MM.1S (cell line): ENCODE data around the gene ADK.
"Not testable (repeated sequence)": the region's sequence is repeated elsewhere in the genome, so short reads cannot be mapped to it uniquely, and the experiment has no call there.

ENCODE experiments used
- DNase-seq: peaks from one replicate; pipeline ENCODE4 v3.0.0-alpha.2; 2015
- H2AFZ ChIP-seq: fragments of 300-600 bp; sonication (generic); 2 replicates; pipeline ENCODE4 v1.6.0; 2016; ENCODE audit warnings: antibody characterized with exemption, low read length
- H3F3A ChIP-seq: fragments of 300-600 bp; sonication (generic); 2 replicates; pipeline ENCODE4 v1.6.1; 2016; ENCODE audit warnings: mild to moderate bottlenecking, antibody characterized with exemption, low read length, moderate library complexity, mixed read lengths; ENCODE audit not compliant: insufficient read depth
- H3K27ac ChIP-seq: fragments of 300-600 bp; sonication (generic); 2 replicates; pipeline ENCODE4 v1.5.1; 2016; ENCODE audit warnings: mild to moderate bottlenecking, low read length
- H3K27me3 ChIP-seq: fragments of 300-600 bp; sonication (generic); replicated peaks from 2 replicates; pipeline ENCODE4 v1.6.0; 2016; ENCODE audit warnings: low read length; ENCODE audit not compliant: insufficient read depth
- H3K36me3 ChIP-seq: fragments of 300-600 bp; sonication (generic); replicated peaks from 2 replicates; pipeline ENCODE4 v1.6.1; 2016; ENCODE audit warnings: mild to moderate bottlenecking, low read length, mixed read lengths; ENCODE audit not compliant: insufficient read depth
- H3K4me1 ChIP-seq: fragments of 300-600 bp; sonication (generic); 2 replicates; pipeline ENCODE4 v1.6.1; 2016; ENCODE audit warnings: low read length, mixed read lengths
- H3K4me2 ChIP-seq: fragments of 300-600 bp; sonication (generic); 2 replicates; pipeline ENCODE4 v1.6.0; 2016; ENCODE audit warnings: low read depth, low read length
- H3K4me3 ChIP-seq: fragments of 300-600 bp; sonication (generic); 2 replicates; pipeline ENCODE4 v1.5.1; 2016; ENCODE audit warnings: low read length, mixed read lengths
- H3K79me2 ChIP-seq: fragments of 300-600 bp; sonication (generic); 2 replicates; pipeline ENCODE4 v1.6.1; 2016; ENCODE audit warnings: mixed run types, low read length, mixed read lengths
- H3K9ac ChIP-seq: fragments of 300-600 bp; sonication (generic); 2 replicates; pipeline ENCODE4 v1.6.1; 2016; ENCODE audit warnings: low read length, mixed read lengths
- H3K9me2 ChIP-seq: fragments of 300-600 bp; sonication (generic); replicated peaks from 2 replicates; pipeline ENCODE4 v1.6.1; 2016; ENCODE audit warnings: mild to moderate bottlenecking, low read length, mixed read lengths; ENCODE audit not compliant: insufficient read depth
- H3K9me3 ChIP-seq: fragments of 300-600 bp; sonication (generic); replicated peaks from 2 replicates; pipeline ENCODE4 v1.6.1; 2016; ENCODE audit warnings: mild to moderate bottlenecking, low read length, mixed read lengths; ENCODE audit not compliant: insufficient read depth
- H4K20me1 ChIP-seq: fragments of 300-600 bp; sonication (generic); 2 replicates; pipeline ENCODE4 v1.6.1; 2016; ENCODE audit warnings: mild to moderate bottlenecking, low read length, moderate library complexity, mixed read lengths; ENCODE audit not compliant: insufficient read depth
- EZH2 ChIP-seq: fragments of 300-600 bp; sonication (generic); optimal IDR thresholded peaks from 2 replicates; pipeline ENCODE3; 2017; ENCODE audit warnings: low read depth, mild to moderate bottlenecking, antibody characterized with exemption, low read length, mixed read lengths
- EZH2phosphoT487 ChIP-seq: fragments of 300-600 bp; sonication (generic); IDR thresholded peaks from 2 replicates; pipeline ENCODE4 v1.6.1; 2018; ENCODE audit warnings: antibody characterized with exemption, low read length
- TF ChIP-seq, protein P1 (sequence below): fragments of 300-600 bp; sonication (generic); IDR thresholded peaks from 2 replicates; pipeline ENCODE4 v1.5.1; 2016; ENCODE audit warnings: antibody characterized with exemption, low read length, mixed read lengths

ADK gene

GRCh38 chr10:74490551-74490950 lies 339.5 kb downstream of the ADK start:
- H3K27me3 ChIP-seq, result no peaks in the 10 kb centered on the region
- TF ChIP-seq EZH2phosphoT487 (no peak), EZH2 (no peak)
- TF ChIP-seq, protein P1, sequence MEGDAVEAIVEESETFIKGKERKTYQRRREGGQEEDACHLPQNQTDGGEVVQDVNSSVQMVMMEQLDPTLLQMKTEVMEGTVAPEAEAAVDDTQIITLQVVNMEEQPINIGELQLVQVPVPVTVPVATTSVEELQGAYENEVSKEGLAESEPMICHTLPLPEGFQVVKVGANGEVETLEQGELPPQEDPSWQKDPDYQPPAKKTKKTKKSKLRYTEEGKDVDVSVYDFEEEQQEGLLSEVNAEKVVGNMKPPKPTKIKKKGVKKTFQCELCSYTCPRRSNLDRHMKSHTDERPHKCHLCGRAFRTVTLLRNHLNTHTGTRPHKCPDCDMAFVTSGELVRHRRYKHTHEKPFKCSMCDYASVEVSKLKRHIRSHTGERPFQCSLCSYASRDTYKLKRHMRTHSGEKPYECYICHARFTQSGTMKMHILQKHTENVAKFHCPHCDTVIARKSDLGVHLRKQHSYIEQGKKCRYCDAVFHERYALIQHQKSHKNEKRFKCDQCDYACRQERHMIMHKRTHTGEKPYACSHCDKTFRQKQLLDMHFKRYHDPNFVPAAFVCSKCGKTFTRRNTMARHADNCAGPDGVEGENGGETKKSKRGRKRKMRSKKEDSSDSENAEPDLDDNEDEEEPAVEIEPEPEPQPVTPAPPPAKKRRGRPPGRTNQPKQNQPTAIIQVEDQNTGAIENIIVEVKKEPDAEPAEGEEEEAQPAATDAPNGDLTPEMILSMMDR, result no peak
- H4K20me1 ChIP-seq, result no peaks in the 10 kb centered on the region
- H3K9ac ChIP-seq, result no peak overlapping the region
- no peak overlapping the region for H3K4me2 ChIP-seq
- no peaks in the 10 kb centered on the region for H3K4me1 ChIP-seq
- H3K79me2 ChIP-seq, result no peaks in the 10 kb centered on the region
- DNase-seq, result no peak
- H3K9me2 ChIP-seq, result no peaks in the 10 kb centered on the region
- no peak overlapping the region for H3K4me3 ChIP-seq
- H2AFZ ChIP-seq, result no peak overlapping the region
- no peak overlapping the region for H3K27ac ChIP-seq
- no peaks in the 10 kb centered on the region for H3K9me3 ChIP-seq
- H3K36me3 ChIP-seq, result no peaks in the 10 kb centered on the region
- H3F3A ChIP-seq, result no peaks in the 10 kb centered on the region

- Histone ChIP-seq H3K4me1 (no peaks in the 10 kb centered on the region), H3K36me3 (no peaks in the 10 kb centered on the region), H3K9me2 (no peaks in the 10 kb centered on the region), H4K20me1 (no peaks in the 10 kb centered on the region), H2AFZ (no peak overlapping the region), H3K9ac (no peak overlapping the region), H3F3A (no peaks in the 10 kb centered on the region), H3K4me2 (no peak overlapping the region), H3K79me2 (no peaks in the 10 kb centered on the region), H3K27ac (no peak overlapping the region), H3K4me3 (no peak overlapping the region), H3K27me3 (no peaks in the 10 kb centered on the region), H3K9me3 (no peaks in the 10 kb centered on the region)
- TF ChIP-seq EZH2phosphoT487, result no peak
- no peak for TF ChIP-seq EZH2
- DNase-seq, result no peak
Observed at GRCh38 chr10:74491014-74491413, 340.0 kb downstream of the ADK start.

GRCh38 chr10:74496276-74496675 lies 345.3 kb downstream of the ADK start:
- not testable (repeated sequence) for H3K4me2 ChIP-seq, H3K27ac ChIP-seq, DNase-seq, H3K9ac ChIP-seq, H3K9me2 ChIP-seq, H3K79me2 ChIP-seq, H3K4me3 ChIP-seq, H2AFZ ChIP-seq, H3K36me3 ChIP-seq, H3K9me3 ChIP-seq, H3K27me3 ChIP-seq, H3K4me1 ChIP-seq, H4K20me1 ChIP-seq, H3F3A ChIP-seq

- H3K9me2 ChIP-seq, DNase-seq, H3K9me3 ChIP-seq, H3K4me3 ChIP-seq, H3F3A ChIP-seq, H3K36me3 ChIP-seq, H3K4me1 ChIP-seq, H3K9ac ChIP-seq, H3K27ac ChIP-seq, H3K27me3 ChIP-seq, H3K79me2 ChIP-seq, H3K4me2 ChIP-seq, H2AFZ ChIP-seq, H4K20me1 ChIP-seq: not testable (repeated sequence)
Observed at GRCh38 chr10:74498664-74499063, 347.6 kb downstream of the ADK start.

- no peaks in the 10 kb centered on the region for H4K20me1 ChIP-seq
- H3F3A ChIP-seq, result no peaks in the 10 kb centered on the region
- no peak overlapping the region for H3K27ac ChIP-seq
- H3K36me3 ChIP-seq, result no peaks in the 10 kb centered on the region
- no peak overlapping the region for H3K9ac ChIP-seq
- H3K4me3 ChIP-seq, result no peak overlapping the region
- no peaks in the 10 kb centered on the region for H3K4me1 ChIP-seq
- H3K4me2 ChIP-seq, result no peak overlapping the region
- DNase-seq, result no peak
- H3K9me3 ChIP-seq, result no peaks in the 10 kb centered on the region
- TF ChIP-seq EZH2 (no peak), EZH2phosphoT487 (no peak)
- TF ChIP-seq, protein P1, result no peak
- H2AFZ ChIP-seq, result no peak overlapping the region
- H3K79me2 ChIP-seq, result no peaks in the 10 kb centered on the region
- H3K27me3 ChIP-seq, result no peaks in the 10 kb centered on the region
- no peaks in the 10 kb centered on the region for H3K9me2 ChIP-seq
Observed at GRCh38 chr10:74500026-74500704, 349.1 kb downstream of the ADK start.
